Aorta (tissue), 5 donors: Measurements from ENCODE around the gene NUDT1. TPM values are rescaled to one million over a fixed set of nuclear protein-coding genes. Genes with fewer than 3 reads are reported as not detected.

Source experiments
- ATAC-seq: fragments of 200-7000 bp; cut with Tn5 transposase; one replicate; pipeline ENCODE4 v1.9.1; 2022; ENCODE audit warnings: moderate library complexity; ENCODE audit not compliant: low FRiP score
- DNase-seq, 2 donors: peaks; one replicate each; pipeline ENCODE4 v3.0.0-alpha.2; 2020
- H3K27ac ChIP-seq, 2 donors: one replicate each; pipeline ENCODE4 v1.5.1; 2013; ENCODE audit warnings: low read length in 2 of 2, mild to moderate bottlenecking in 2 of 2, moderate library complexity in 2 of 2, control low read depth in 1 of 2, inconsistent platforms in 1 of 2, low read depth in 1 of 2
- H3K27me3 ChIP-seq, 2 donors: one replicate each; pipeline ENCODE4 v1.6.1; 2013; ENCODE audit warnings: control low read depth in 1 of 2, low read length in 1 of 2, mild to moderate bottlenecking in 1 of 2, moderate library complexity in 1 of 2; ENCODE audit not compliant: insufficient read depth in 2 of 2, control insufficient read depth in 1 of 2
- H3K36me3 ChIP-seq, 2 donors: one replicate each; pipeline ENCODE4 v1.6.1; 2013; ENCODE audit warnings: control low read depth in 1 of 2, low read length in 1 of 2, mild to moderate bottlenecking in 1 of 2; ENCODE audit not compliant: insufficient read depth in 2 of 2, control insufficient read depth in 1 of 2
- H3K4me1 ChIP-seq, 2 donors: one replicate each; pipeline ENCODE4 v1.6.1; 2013; ENCODE audit warnings: low read length in 2 of 2, control low read depth in 1 of 2, mild to moderate bottlenecking in 1 of 2, moderate library complexity in 1 of 2; ENCODE audit not compliant: insufficient read depth in 2 of 2, control insufficient read depth in 1 of 2
- H3K4me3 ChIP-seq, 2 donors: one replicate each; pipeline ENCODE4 v1.5.1; 2013; ENCODE audit warnings: low read length in 2 of 2, control low read depth in 1 of 2, mild to moderate bottlenecking in 1 of 2
- H3K9me3 ChIP-seq: one replicate; pipeline ENCODE4 v1.6.1; 2013; ENCODE audit warnings: mild to moderate bottlenecking, low read length; ENCODE audit not compliant: control insufficient read depth
- whole genome bisulfite sequencing, 2 donors: extraction: QIAGEN DNeasy Blood & Tissue Kit; methylation state at CpG; one replicate each; pipeline ENCODE4 v1.1.7; 2013; 5-methylcytosine and 5-hydroxymethylcytosine counted together
- intact Hi-C, 2 donors: fragments of 100-400 bp; cut with DNase I; formaldehyde crosslinking; loops; one replicate each; pipeline versions ENCODE4 v1.14.2 to v1.15.0; 2022
- polyA plus RNA-seq, 2 donors: library from polyadenylated mRNA; stranded (reverse); fragments of 200-250 nt; gene quantifications; one replicate each; pipeline ENCODE4 v1.2.3, GENCODE V29; 2013
- total RNA-seq, 2 donors: library from RNA; stranded (reverse); fragmentation: NEBNext Ultra II Directional; extraction: Animal tissue kit (Norgen Biotek cat#: 25700); gene quantifications; one replicate each; pipeline ENCODE4 v1.2.1, GENCODE V29; 2021
- donor health status: healthy with polysubstance abuse.
- donor health status: Bipolar disorder and iron deficiency.
- donor health status: DM: no; HTN: no; CAD: no.
- donor health status: DM: no; HTN: no; CAD: no.
- donor health status: DM: yes; HTN: yes; CAD: no.

NUDT1 gene
- total and polyA plus RNA-seq, 4 donors: 11.1 to 30.8 (median 16.5) TPM

DNA sequence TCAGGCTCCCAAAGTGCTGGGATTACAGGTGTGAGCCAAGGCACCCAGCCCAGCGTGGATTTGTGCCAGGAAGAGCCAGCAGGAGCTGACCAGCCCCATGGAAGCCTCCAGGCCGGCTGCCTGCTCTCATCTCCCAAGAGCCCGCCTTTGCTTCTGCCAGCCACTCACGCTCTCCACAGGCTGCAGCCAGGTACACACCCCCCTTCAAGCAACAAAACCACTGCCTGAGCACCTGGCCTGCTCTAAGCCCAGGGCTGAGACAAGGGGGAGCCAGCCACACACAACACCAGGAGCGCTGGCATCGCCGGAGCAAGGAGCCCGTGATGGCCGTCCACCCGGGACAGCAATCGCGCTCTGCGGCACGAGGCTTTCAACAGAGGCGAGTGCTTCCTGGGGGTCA, 43.8 kb upstream of the NUDT1 start:
- Histone ChIP-seq H3K9me3 (no peaks in the 10 kb centered on the region), H3K27me3 (no peaks in the 10 kb centered on the region), H3K27ac (no peak overlapping the region), H3K4me3 (no peak overlapping the region), H3K36me3 (peaks cover 0 to 2% of the 10 kb centered on the region in 2 donors), H3K4me1 (no peaks in the 10 kb centered on the region)
- intact Hi-C loops: no loop called here
- 94 to 96% methylated on average over 15 of the region's 15 CpGs for WGBS, 2 donors
- ATAC-seq (no peak), DNase-seq (no peak)

GRCh38 chr7:2198760-2199159, 43.3 kb upstream of the NUDT1 start:
- H3K27me3 ChIP-seq: no peaks in the 10 kb centered on the region
- DNase-seq: no peak
- WGBS, 2 donors: 91 to 93% methylated on average over 10 of the region's 10 CpGs
- H3K36me3 ChIP-seq: peaks cover 0 to 2% of the 10 kb centered on the region in 2 donors
- H3K4me1 ChIP-seq: no peaks in the 10 kb centered on the region
- H3K9me3 ChIP-seq: no peaks in the 10 kb centered on the region
- no peak for ATAC-seq
- H3K4me3 ChIP-seq: no peak overlapping the region
- no peak overlapping the region for H3K27ac ChIP-seq
- intact Hi-C loops: no loop called here

DNA sequence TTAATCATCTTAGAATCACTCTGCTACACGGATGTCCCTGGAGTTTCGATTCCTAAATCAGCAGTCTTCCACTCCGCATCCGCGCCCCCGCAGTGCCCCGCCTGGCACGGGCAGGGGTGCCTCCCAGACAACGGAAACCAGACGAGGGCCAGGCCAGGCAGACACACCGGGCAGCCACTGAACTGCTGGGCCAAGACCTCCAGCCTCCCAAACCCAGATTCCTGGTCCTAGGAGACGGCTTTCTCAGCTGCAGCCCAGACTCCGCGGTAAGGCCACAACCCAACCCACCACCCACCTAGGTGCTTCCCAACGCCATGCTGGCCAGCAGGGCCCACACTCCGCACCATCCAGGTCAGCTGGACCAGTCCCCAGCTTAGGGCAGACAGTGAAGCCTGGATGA, 42.5 kb upstream of the NUDT1 start:
- 94 to 95% methylated on average over 16 of the region's 16 CpGs for WGBS, 2 donors
- intact Hi-C loops: no loop called here

GRCh38 chr7:2199956-2200583, 42.0 kb upstream of the NUDT1 start:
- intact Hi-C loops: loop anchor here in 1 of 2 donors (10.0 kb wide), 1 partner anchor 535 kb away; no protein-coding TSS in a partner anchor
- DNase-seq: no peak
- H3K4me1 ChIP-seq: no peaks in the 10 kb centered on the region

More for the DNA sequence above, 42.5 kb upstream of the NUDT1 start:
- Histone ChIP-seq H3K27ac (no peak overlapping the region), H3K27me3 (no peaks in the 10 kb centered on the region), H3K36me3 (peaks cover 0 to 2% of the 10 kb centered on the region in 2 donors), H3K9me3 (no peaks in the 10 kb centered on the region), H3K4me3 (no peak overlapping the region), H3K4me1 (no peaks in the 10 kb centered on the region)
- no peak for ATAC-seq
- DNase-seq: no peak

DNA sequence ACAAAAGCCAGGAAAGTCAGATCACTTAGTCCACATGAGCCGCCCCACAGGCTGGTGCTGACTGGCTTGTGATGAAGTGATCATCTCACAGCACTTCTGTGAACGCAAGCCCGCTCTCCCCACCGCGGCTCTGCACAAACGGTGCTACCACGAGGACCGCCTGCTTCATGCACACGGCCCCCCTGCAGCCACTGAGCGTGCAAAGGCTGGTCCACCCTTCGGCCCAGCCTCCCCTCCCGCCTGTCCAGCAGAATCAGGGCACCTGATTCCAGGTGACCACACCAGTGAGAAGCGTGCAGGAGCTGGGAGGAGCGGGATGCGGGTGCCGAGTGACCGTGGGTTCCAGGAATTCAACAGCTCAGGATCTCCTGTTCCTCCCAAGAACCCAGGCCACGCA, 41.4 kb upstream of the NUDT1 start:
- intact Hi-C loops: loop anchor here in 1 of 2 donors (10.0 kb wide), 1 partner anchor 536 kb away; no protein-coding TSS in a partner anchor
- Histone ChIP-seq H3K4me1 (no peaks in the 10 kb centered on the region), H3K9me3 (no peaks in the 10 kb centered on the region), H3K27me3 (no peaks in the 10 kb centered on the region), H3K27ac (no peak overlapping the region), H3K4me3 (no peak overlapping the region), H3K36me3 (peaks cover 0 to 2% of the 10 kb centered on the region in 2 donors)
- no peak for DNase-seq
- no peak for ATAC-seq
- WGBS, 2 donors: 96 to 98% methylated on average over 17 to 18 of the region's 18 CpGs

More at GRCh38 chr7:2199956-2200583, 42.0 kb upstream of the NUDT1 start:
- Histone ChIP-seq H3K27me3 (no peaks in the 10 kb centered on the region), H3K9me3 (no peaks in the 10 kb centered on the region), H3K36me3 (peaks cover 0 to 2% of the 10 kb centered on the region in 2 donors), H3K4me3 (no peak overlapping the region), H3K27ac (no peak overlapping the region)
- ATAC-seq: no peak
- WGBS, 2 donors: 96% methylated on average over 24 to 25 of the region's 25 CpGs

- DNase-seq (no peak), ATAC-seq (no peak)
- Histone ChIP-seq H3K27ac (no peak overlapping the region), H3K9me3 (no peaks in the 10 kb centered on the region), H3K4me3 (no peak overlapping the region), H3K27me3 (no peaks in the 10 kb centered on the region), H3K36me3 (peaks cover 0 to 2% of the 10 kb centered on the region in 2 donors), H3K4me1 (no peaks in the 10 kb centered on the region)
- intact Hi-C loops: loop anchor here in 1 of 2 donors (10.0 kb wide), 1 partner anchor 536 kb away; no protein-coding TSS in a partner anchor
- 98 to 99% methylated on average over 10 of the region's 10 CpGs for WGBS, 2 donors
These were observed 40.9 kb upstream of the NUDT1 start for GRCh38 chr7:2201128-2201527.

DNA sequence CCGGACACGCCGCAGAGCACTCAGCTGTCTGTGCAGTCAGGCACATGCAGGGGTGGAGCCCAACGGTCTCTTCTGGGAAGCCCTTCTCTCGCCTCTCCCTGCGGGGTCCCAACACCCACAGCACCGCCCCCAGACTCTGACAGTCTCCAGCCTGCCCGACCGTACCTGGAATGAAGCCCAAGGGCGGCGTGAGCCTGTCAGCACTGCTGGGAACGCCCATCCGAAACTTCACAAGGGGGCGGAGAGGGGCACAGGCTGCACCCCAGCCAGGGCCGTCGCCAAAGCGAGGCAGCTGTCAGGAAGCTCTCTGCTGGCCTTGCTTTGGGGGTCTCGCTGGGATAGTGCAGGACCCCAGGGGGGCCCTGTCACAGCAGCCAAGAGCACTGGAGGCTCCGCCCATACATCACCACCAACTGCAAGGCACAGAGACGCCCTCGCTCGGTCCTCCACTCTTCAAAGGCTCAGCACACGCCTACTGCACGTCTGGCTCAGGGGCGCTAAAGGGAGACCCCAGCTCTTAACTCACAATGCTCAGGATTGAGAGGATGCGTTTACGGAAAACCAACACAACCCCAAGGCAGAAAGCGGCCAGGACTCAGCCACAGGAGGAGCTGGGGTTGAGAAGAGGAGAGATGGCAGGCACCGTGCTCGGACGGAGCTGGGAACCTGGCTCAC, 40.2 kb upstream of the NUDT1 start:
- Histone ChIP-seq H3K27me3 (no peaks in the 10 kb centered on the region), H3K4me1 (no peaks in the 10 kb centered on the region), H3K4me3 (no peak overlapping the region), H3K9me3 (no peaks in the 10 kb centered on the region), H3K36me3 (peaks cover 0 to 2% of the 10 kb centered on the region in 2 donors), H3K27ac (no peak overlapping the region)
- no peak for ATAC-seq
- intact Hi-C loops: loop anchor here in 1 of 2 donors (10.0 kb wide), 1 partner anchor 537 kb away; no protein-coding TSS in a partner anchor
- no peak for DNase-seq
- 93% methylated on average over 31 of the region's 31 CpGs for WGBS, 2 donors

GRCh38 chr7:2202361-2202761, 39.7 kb upstream of the NUDT1 start:
- DNase-seq (no peak), ATAC-seq (no peak)
- H3K4me3 ChIP-seq: no peak overlapping the region
- WGBS, 2 donors: 92 to 93% methylated on average over 14 of the region's 14 CpGs
- H3K4me1 ChIP-seq: no peaks in the 10 kb centered on the region
- H3K9me3 ChIP-seq: no peaks in the 10 kb centered on the region
- no peaks in the 10 kb centered on the region for H3K27me3 ChIP-seq
- H3K36me3 ChIP-seq: peaks cover 0 to 2% of the 10 kb centered on the region in 2 donors
- H3K27ac ChIP-seq: no peak overlapping the region
- intact Hi-C loops: loop anchor here in 1 of 2 donors (10.0 kb wide), 1 partner anchor 538 kb away; no protein-coding TSS in a partner anchor
